Activated effector memory CD4-positive, alpha-beta T cell treated with anti-CD3 and anti-CD28 coated beads, Interleukin-2, amount 50 U/mL, for 16 hours (primary cell): ENCODE data around the gene KRTAP16-1.
A peak's percentile ranks its signal among the peaks of the same experiment; 100 is the strongest.

Source experiments
- DNase-seq: peaks from one replicate; pipeline ENCODE4 v3.0.0-alpha.2; 2020

Gene KRTAP16-1

DNA sequence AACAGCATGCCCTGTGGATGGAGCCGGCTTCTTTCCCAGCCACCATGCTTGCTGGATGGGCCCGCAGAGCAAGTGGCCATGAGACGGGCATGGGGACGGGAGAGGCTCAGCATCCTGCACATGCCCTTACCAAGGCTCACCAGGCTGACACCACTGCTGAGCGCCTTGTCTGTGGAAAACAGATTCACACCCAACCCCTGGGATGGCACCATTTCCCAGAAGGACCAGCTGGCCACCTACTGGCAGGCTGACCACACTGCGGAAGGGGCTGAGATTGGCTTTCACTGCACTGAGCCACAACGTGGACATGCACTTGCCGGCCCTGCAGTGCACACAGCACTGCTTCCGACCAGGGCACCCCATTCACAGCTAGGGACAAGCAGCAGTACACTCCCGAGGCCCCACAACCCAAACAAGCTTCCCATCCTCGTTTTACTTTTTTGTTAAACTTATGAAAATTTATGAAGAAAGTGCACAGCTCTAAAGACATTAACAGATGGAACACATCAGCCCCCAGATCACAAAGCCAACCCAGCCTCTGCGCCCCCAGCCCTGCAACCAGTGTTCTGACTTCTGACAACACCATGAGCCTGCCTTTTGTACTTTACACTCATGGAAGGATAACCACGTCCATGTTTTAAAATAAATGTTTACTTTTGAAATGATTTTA, 20.3 kb upstream of the KRTAP16-1 start:
- DNase-seq: peak; percentile 64

- DNase-seq: no peak
These were observed 19.1 kb upstream of the KRTAP16-1 start for GRCh38 chr17:41328207-41328606.

GRCh38 chr17:41327411-41328120, 18.5 kb upstream of the KRTAP16-1 start:
- DNase-seq: no peak

DNA sequence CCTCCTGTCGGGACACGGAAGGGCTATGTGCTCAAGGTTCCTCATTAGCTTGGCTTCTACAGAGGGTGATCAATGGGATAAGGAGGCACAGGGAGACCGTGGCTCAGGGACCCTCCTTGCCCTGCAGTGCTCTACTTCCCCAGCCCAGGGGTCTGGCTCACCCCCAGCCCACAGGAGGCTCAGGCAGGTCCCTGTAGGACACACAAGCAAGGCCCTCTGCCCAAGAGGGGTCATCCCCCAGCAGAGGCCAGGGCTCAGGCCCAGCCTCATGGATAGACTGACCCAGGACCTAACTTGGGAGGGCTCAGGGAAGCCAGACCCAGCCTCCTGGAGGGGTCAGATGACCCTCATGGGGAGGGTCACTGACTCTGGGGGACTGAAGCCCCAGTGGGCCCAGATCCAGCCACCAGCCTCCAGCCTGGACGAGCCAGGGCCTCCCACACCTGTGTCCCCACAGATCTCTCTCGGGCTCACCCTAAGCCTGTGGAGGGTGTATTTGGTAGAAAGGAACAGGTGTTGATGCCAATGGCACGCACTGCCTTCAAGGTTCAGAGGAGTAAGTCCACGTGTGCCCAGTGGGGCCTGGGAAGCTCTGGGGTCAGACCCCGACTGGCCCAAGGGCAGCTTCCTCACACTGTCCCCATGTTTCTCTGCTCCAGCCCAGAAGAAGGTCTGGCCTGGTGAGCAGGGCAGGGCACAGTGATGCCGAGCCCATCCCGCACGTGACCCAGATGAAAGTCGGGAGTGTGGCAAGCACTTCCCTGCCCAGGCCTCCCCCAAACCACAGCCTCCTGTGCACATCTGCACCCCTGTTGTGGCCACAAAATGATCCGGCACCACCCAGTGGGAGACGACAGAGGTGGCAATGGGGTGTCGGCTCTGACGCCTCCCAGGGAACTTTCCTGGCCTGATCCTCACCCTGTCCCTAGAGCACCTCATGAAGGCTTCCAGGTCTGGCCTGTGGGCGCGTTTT, 17.4 kb upstream of the KRTAP16-1 start:
- DNase-seq: peak; percentile 64

GRCh38 chr17:41325611-41326010, 16.5 kb upstream of the KRTAP16-1 start:
- no peak for DNase-seq

DNA sequence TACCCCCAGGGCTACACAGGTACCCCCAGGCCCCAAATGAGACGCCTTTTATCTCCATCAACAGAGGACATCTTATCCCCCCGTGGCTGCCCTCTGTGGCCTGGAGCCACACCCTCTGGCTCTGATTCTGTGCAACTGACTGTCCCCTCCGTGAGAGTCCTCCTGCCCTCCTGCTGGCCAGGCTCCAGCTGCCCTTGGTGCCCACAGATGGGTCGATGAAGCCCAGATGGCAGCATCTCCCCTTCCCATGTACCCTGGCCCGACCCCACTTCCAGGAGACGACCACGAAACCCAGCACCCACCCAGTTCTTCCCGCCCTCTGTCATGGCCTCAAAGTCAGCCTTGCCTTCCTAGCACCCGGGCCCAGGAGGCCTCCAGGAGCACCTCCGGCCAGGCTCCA, 16.0 kb upstream of the KRTAP16-1 start:
- no peak for DNase-seq

DNA sequence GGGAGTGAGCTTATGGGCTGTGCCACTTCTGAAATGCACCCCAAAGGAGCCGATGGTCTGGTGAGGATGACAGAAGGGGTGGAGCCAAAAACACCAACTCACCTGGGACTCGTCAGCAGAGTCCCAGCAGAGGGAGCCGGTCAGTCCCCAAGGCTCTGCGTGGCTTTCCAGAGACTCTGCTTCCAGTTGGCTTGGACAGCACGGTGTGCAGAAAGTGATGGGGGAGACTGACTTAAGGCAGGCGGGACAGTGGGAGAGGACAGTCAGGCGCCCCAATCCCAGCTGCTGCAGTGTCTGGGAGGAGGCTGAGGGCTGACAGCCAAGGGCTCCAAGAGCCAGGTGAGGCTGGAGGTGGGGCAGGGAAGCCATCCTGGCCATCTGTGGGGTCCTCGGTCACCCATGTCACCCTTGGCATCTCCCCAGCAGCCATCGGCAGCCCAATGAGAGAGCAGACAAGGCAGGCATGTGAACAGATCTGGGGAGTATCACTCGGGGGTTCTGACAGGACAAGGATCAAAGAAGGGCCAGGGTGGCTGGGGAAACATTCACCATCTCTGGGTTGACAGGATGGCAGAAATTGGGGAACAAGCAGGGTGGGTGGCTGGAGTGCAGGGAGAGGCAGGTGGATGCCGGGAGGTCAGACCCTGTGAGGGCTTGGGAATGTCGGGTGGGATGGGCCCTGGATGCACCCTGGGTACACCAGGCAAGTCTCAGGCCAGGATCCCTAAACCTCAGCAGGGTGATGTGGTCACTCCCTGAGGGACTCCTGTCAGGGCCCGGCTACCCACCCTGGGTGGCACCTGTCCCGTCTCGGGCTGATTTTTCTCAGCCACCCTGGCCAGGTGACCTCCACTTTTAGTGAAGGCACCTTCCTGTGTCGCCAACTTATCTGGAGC, 15.3 kb upstream of the KRTAP16-1 start:
- DNase-seq: no peak

GRCh38 chr17:41322903-41323895, 14.1 kb upstream of the KRTAP16-1 start:
- no peak for DNase-seq

DNA sequence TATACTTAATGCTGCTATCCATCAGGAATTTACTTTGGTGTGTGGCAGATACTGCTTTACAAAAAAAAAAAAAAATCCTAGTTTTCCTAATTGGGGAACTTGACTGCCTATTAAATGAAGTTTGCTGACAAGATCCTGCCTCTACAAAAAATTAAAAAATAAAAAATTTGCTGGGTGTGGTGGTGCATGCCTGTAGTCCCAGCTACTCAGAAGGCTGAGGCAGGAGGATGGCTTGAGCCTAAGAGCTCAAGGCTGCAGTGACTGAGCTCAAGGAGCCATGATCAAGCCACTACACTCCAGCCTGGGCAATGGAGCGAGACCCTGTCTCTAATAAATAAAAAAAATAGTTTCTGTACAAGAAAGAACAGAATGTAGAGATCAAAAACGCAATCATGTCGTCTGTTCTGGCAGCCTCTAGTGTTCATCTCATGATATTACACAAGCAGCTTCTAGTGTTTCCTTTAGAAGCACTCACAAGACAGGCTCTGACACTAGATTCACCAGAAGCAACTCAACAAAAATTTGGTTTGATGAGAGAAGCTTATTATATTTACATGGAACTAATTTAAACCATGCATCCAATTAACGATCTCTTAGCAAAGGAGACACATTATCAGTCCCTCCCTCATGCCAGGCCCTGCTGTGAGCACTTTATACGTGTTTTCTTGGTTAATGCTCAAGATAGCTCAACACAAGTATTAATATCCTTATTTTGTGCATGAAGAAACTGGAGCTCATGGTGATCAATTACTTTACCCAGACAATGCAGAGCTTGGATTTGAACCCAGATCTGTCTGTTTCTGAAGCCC, 13.2 kb upstream of the KRTAP16-1 start:
- DNase-seq: no peak

GRCh38 chr17:41318231-41318630, 9.1 kb upstream of the KRTAP16-1 start:
- DNase-seq: no peak

DNA sequence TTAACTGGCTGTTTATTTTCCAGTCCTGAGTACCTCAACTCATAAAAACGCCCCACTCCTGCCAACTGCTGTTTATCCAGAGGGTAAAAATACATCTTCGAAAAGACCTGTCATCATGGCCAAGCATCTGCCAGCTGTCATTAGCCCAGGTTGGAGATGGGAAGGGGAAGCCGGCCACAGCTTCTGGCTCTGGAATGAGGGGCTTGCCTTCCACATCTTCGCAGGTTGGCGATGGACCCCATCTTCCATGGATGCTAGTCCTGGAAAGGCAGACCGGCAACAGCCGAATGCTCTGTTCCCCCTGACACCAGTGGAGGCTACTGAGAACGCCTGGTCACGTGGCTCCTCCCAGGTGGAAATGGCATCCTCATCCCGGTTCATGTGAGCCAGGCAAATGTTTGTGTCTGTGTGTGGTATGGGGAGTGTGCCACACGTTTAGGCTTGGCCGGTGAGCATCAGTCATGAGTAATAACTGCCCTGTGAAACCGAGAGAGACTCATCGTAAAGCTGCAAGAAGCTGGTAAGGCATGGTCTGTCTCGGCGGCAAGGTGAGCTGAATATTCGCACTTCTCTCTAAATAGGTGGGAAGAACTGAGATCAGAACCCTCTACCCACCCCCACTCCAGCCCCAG, 6.8 kb upstream of the KRTAP16-1 start:
- no peak for DNase-seq

DNA sequence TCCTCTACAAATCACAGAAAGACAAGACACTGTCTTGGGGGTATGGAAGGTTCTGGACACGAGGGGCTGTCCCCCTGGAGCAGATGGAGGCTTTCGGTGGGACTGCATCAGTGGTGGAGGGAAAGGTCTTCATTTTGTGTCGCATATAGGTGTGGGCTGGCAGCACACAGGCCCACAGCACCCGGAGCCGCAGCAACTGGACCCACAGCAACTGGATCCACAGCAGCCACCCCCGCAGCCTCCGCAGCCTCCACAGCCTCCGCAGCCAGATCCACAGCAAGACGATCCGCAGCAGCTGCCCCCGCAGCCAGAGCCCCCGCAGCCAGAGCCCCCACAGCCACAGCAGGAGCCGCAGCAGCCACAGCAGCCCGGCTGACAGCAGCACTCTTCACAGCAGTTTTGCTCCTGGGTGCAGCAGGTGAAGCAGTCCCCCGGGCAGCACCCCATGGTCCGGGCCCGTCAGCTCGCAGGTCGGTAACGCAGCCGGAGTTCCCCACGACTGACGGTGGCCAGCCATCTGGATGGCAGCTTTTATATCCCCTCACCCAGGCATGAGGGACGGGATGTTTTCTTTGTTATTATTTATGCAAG, 6.2 kb upstream of the KRTAP16-1 start, which contains the start of gene KRTAP17-1:
Gene KRTAP17-1 (minus strand): TSS at position 507 of the 591 bp plus-strand sequence. CDS start 60 bp downstream, at position 447.
- DNase-seq: no peak

DNA sequence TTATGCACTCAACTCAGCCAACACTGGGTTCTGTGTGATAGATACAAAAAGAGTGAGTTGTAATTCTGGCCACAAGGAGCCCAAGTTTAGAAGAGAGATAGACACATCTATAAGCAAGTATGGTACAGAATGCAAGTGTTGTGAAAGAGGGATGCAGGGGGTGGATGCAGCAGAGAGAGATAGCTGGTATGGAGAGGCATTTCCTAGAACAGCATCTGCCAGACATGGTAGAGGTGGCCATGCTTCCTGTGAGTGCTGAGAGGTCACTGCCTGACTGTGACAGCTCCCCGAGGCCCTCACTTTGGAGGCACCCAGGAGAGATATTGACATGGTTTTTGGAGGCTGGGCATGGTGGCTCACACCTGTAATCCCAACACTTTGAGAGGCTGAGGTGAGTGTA, 2.0 kb upstream of the KRTAP16-1 start:
- DNase-seq: no peak

GRCh38 chr17:41308251-41308917, 725 bp downstream of the KRTAP16-1 start:
- DNase-seq: peak; percentile 87

- DNase-seq: no peak
These were observed 1.5 kb downstream of the KRTAP16-1 start for GRCh38 chr17:41307647-41308046.

DNA sequence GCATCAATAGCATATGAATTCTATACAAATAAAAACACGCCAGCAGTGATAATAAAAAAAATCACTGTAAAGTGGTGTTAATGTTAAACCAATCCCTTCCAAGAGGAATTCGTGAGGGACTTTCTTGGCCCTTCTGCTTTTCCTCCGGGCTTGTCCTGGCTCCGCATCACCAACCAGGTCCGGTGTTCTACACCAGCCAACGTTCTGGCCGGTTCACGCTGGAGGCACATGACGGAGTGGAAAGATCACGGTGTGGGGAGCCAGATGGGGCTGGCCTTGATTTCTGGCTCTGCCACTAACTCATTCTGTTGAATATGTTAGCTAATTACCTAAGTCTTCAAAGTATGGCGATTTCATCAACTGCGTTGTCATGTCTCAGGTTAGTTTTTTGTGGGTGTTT, 5.0 kb downstream of the KRTAP16-1 start:
- DNase-seq: no peak

GRCh38 chr17:41302981-41303380, 6.1 kb downstream of the KRTAP16-1 start:
- DNase-seq: no peak
